ENCODE results near the gene DLAT.

The DLAT gene

DNA sequence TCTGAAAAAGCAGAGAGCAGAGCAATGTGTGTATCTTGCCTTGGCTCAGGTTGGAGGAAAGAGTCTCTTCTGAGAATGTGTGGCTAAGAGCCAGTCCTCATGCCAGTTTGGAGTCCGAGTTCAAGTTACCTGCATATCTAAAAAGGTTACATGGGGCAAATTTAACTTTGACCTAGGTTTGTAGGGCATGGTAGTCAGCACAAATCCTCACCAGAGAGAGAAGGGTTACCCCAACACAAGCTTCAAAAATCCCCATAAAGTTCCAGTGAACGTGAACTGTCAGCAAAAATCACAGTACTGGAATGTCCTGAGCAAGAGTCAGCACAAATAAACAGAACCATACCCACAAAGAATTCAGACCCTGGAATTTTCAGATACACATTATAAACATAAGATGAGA lies 75.3 kb downstream of the DLAT start:
- H3K9ac ChIP-seq = no peak overlapping the region
- no peak for TF ChIP-seq Cebpa-rat (IDR thresholded peaks at IDR 0.05)
- H3K9me3 ChIP-seq = no peaks in the 10 kb centered on the region
- H3K27ac ChIP-seq = no peak overlapping the region
- no peak overlapping the region for H3K4me2 ChIP-seq
- no peaks in the 10 kb centered on the region for H4K20me1 ChIP-seq
- H3K36me3 ChIP-seq = peaks cover 28% of the 10 kb centered on the region
- no peaks in the 10 kb centered on the region for H3K4me1 ChIP-seq
- no peak overlapping the region for H3K4me3 ChIP-seq
- H3K27me3 ChIP-seq = no peaks in the 10 kb centered on the region

DNA sequence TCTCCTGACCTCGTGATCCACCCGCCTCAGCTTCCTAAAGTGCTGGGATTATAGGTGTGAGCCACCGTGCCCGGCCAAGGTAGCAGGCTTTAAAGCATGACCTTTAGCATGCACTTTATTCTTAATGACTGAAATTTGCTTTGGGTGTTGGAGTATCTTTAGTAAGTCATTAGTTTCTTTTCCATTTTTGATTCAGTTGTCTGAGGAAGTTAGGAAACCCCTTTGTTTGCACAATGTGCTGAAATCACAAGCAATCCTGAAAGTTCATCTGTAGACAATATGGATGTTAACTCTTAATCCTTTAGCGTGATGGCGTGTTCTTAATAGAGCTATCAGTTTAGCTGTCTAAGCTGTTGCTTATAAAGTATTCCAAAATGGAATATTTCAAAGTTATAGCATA lies 78.2 kb downstream of the DLAT start:
- Histone ChIP-seq H3K4me2 (no peak overlapping the region), H4K20me1 (no peaks in the 10 kb centered on the region), H3K4me1 (no peaks in the 10 kb centered on the region), H3K9me3 (no peaks in the 10 kb centered on the region), H3K36me3 (no peaks in the 10 kb centered on the region; the same call in 1 of the 2 replicates), H3K27me3 (no peaks in the 10 kb centered on the region), H3K4me3 (no peak overlapping the region), H3K27ac (no peak overlapping the region), H3K9ac (no peak overlapping the region)
- no peak for TF ChIP-seq Cebpa-rat (IDR thresholded peaks at IDR 0.05)

DNA sequence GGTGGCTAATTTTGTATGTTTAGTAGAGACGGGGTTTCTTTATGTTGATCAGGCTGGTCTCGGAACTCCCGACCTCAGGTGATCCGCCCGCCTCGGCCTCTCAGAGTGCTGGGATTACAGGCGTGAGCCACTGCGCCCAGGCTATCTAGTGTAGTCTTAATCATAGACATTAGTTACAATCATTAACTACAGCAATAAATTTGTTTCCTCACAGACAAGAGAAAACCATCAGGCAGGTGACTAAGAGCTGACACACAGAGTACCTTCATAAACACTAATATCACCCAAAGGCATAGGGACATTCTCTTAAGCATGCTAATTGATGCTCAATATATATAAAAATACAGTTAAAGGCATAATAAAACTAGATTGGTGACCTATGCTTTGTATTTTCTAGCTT lies 80.9 kb downstream of the DLAT start:
- no peaks in the 10 kb centered on the region; the same call in 1 of the 2 replicates for H3K36me3 ChIP-seq
- no peak overlapping the region for H3K4me2 ChIP-seq
- no peaks in the 10 kb centered on the region for H3K27me3 ChIP-seq
- H3K4me3 ChIP-seq = no peak overlapping the region
- no peaks in the 10 kb centered on the region for H4K20me1 ChIP-seq
- TF ChIP-seq Cebpa-rat (IDR thresholded peaks at IDR 0.05) = no peak
- no peak overlapping the region for H3K9ac ChIP-seq
- no peaks in the 10 kb centered on the region for H3K9me3 ChIP-seq
- no peak overlapping the region for H3K27ac ChIP-seq
- H3K4me1 ChIP-seq = no peaks in the 10 kb centered on the region
